Transverse colon (tissue), 4 donors: Measurements from ENCODE around the gene DICER1.

ENCODE experiments used
- CTCF ChIP-seq, 5 experiments: fragments of 200-600 bp in 3 of 5; fragments of 450-650 bp in 2 of 5; sonication (generic) in 3 of 5; IDR thresholded peaks; 1 replicate in 2 of 5; 2 replicates in 3 of 5; pipeline ENCODE4 v1.5.1; 2016 to 2017; ENCODE audit warnings: antibody characterized with exemption in 5 of 5, inconsistent platforms in 3 of 5, mild to moderate bottlenecking in 2 of 5, moderate library complexity in 1 of 5
- EP300 ChIP-seq: sonication (generic); formaldehyde crosslinking; IDR thresholded peaks from one replicate; pipeline ENCODE4 v1.6.1; 2017; ENCODE audit warnings: antibody characterized with exemption, low read depth
- POLR2A ChIP-seq: fragments of 450-650 bp; IDR thresholded peaks from one replicate; pipeline ENCODE4 v1.6.1; 2016; ENCODE audit warnings: antibody characterized with exemption, mild to moderate bottlenecking, moderate library complexity
- POLR2AphosphoS5 ChIP-seq, 3 donors: sonication (generic); formaldehyde crosslinking; IDR thresholded peaks; one replicate each; pipeline ENCODE4 v1.6.1; 2016; ENCODE audit warnings: antibody characterized with exemption in 3 of 3

GRCh38 chr14:95141684-95142083 lies 15.6 kb downstream of the DICER1 start:
- TF ChIP-seq CTCF (IDR thresholded peaks at IDR 0.05), result no peak
- TF ChIP-seq POLR2AphosphoS5 (IDR thresholded peaks at IDR 0.05), result no peak
- TF ChIP-seq POLR2A, result no peak
- no peak for TF ChIP-seq EP300
